Endothelial cell of umbilical vein (primary cell): ENCODE measurements around the gene GLYATL1B. TPM values are rescaled to one million over a fixed set of nuclear protein-coding genes. Genes with fewer than 3 reads are reported as not detected.
"Not testable (repeated sequence)": the region's sequence is repeated elsewhere in the genome, so short reads cannot be mapped to it uniquely, and the experiment has no call there.

Source experiments
- BruUV-seq: library from RNA; stranded (reverse); fragments of 400-500 nt; replicated peaks from 2 replicates; lab custom pipeline; 2021; lab: Mats Ljungman, UMichigan
- CTCF ChIA-PET: fragments of 300-600, 350-600 bp; sonication (Branson Sonifier 250); formaldehyde crosslinking; loops from one replicate; lab custom pipeline; 2021; ENCODE audit warnings: antibody characterized with exemption, inconsistent platforms; lab: Charles Lee
- POLR2A ChIA-PET: fragments of 300-600, 350-600 bp; sonication (Branson Sonifier 250); formaldehyde crosslinking; loops from one replicate; lab custom pipeline; 2021; ENCODE audit warnings: antibody characterized with exemption, inconsistent platforms; lab: Charles Lee
- DNase-seq: peaks from one replicate; pipeline ENCODE4 v3.0.0-alpha.2; 2011; ENCODE audit warnings: low read depth, low spot score
- FAIRE-seq: peaks from 2 replicates; lab custom pipeline; 2011; peaks lifted over from hg19 to GRCh38; lab: Jason Lieb, UNC
- H2AFZ ChIP-seq: 2 replicates; pipeline ENCODE4 v1.6.0; 2012; ENCODE audit warnings: low read depth, low read length, control low read depth, inconsistent platforms
- H3K27ac ChIP-seq: 2 replicates; pipeline ENCODE4 v1.5.1; 2011; ENCODE audit warnings: low read depth, mild to moderate bottlenecking, control low read depth, low read length, moderate library complexity; ENCODE audit not compliant: insufficient read depth
- H3K27me3 ChIP-seq, 2 experiments: 2 replicates each; pipeline versions ENCODE4 v1.6.0 to v1.6.1; 2011; ENCODE audit warnings: low read length in 2 of 2, mixed read lengths in 1 of 2; ENCODE audit not compliant: control insufficient read depth in 2 of 2, insufficient read depth in 2 of 2
- H3K36me3 ChIP-seq, 2 experiments: 2 replicates in 1 of 2; 3 replicates in 1 of 2; pipeline ENCODE4 v1.5.1; 2011; ENCODE audit warnings: low read length in 2 of 2, mild to moderate bottlenecking in 1 of 2, moderate library complexity in 1 of 2; ENCODE audit not compliant: control insufficient read depth in 2 of 2, insufficient read depth in 2 of 2; ENCODE audit errors: extremely low read depth in 1 of 2
- H3K4me1 ChIP-seq: 3 replicates; pipeline ENCODE4 v1.5.1; 2011; ENCODE audit warnings: mild to moderate bottlenecking, low read length; ENCODE audit not compliant: control insufficient read depth, insufficient read depth; ENCODE audit errors: extremely low read depth
- H3K4me2 ChIP-seq: 2 replicates; pipeline ENCODE4 v1.6.1; 2011; ENCODE audit warnings: low read length, control low read depth, mixed read lengths; ENCODE audit not compliant: insufficient read depth
- H3K4me3 ChIP-seq, 3 experiments: fragments of 200-600 bp in 1 of 3; sonication (generic), shearing (Covaris generic) in 1 of 3; replicated peaks in 1 of 3; 2 replicates each; pipeline ENCODE4 v1.5.1; 2011 to 2016; ENCODE audit warnings: control low read depth in 3 of 3, low read length in 3 of 3, mild to moderate bottlenecking in 2 of 3, inconsistent platforms in 1 of 3, low read depth in 1 of 3, moderate library complexity in 1 of 3; ENCODE audit not compliant: insufficient read depth in 1 of 3
- H3K79me2 ChIP-seq: 2 replicates; pipeline ENCODE4 v1.6.0; 2012; ENCODE audit warnings: low read length, inconsistent platforms; ENCODE audit not compliant: control insufficient read depth, insufficient read depth
- H3K9ac ChIP-seq: replicated peaks from 2 replicates; pipeline ENCODE3; 2011; ENCODE audit warnings: low read length, control low read depth; ENCODE audit not compliant: insufficient read depth; ENCODE audit errors: extremely low read depth
- H3K9me1 ChIP-seq: replicated peaks from 3 replicates; pipeline ENCODE4 v1.6.0; 2011; ENCODE audit warnings: mild to moderate bottlenecking, low read length; ENCODE audit not compliant: control insufficient read depth, insufficient read depth; ENCODE audit errors: extremely low read depth
- H3K9me3 ChIP-seq: replicated peaks from 2 replicates; pipeline ENCODE4 v1.5.1; 2012; ENCODE audit warnings: low read length, inconsistent platforms; ENCODE audit not compliant: control insufficient read depth, insufficient read depth
- H4K20me1 ChIP-seq: replicated peaks from 2 replicates; pipeline ENCODE3; 2011; ENCODE audit warnings: mild to moderate bottlenecking, low read length; ENCODE audit not compliant: control insufficient read depth, insufficient read depth; ENCODE audit errors: extremely low read depth
- JUN ChIP-seq: IDR thresholded peaks from 2 replicates; pipeline ENCODE4 v1.6.1; 2011; ENCODE audit warnings: borderline replicate concordance, low read depth; ENCODE audit not compliant: insufficient read length, insufficient read depth
- dilution Hi-C: fragments of 300-500 bp; cut with MboI; formaldehyde crosslinking; loops from one replicate; pipeline ENCODE4 v1.15.0; 2019; ENCODE audit warnings: low sequenced_read_pairs; ENCODE audit not compliant: extremely low pct_ligation_motif_present
- intact Hi-C: fragments of 100-400 bp; cut with micrococcal nuclease; formaldehyde crosslinking; loops from one replicate; pipeline ENCODE4 v1.10.0; 2022
- polyA plus RNA-seq, 4 experiments: library from polyadenylated mRNA; depleted of rRNA in 3 of 4; stranded (reverse) in 3 of 4; unstranded in 1 of 4; fragments of >200 nt; gene quantifications; 2 replicates each; pipeline versions ENCODE4 v1.2.1 to v1.2.3, GENCODE V29; 2011 to 2012; ENCODE audit warnings: missing spikeins in 1 of 4
- total RNA-seq: library from RNA; stranded (reverse); gene quantifications from 2 replicates; pipeline ENCODE4 v1.2.3, GENCODE V29; 2021
- TF ChIP-seq, protein P1 (sequence below), 2 donors: IDR thresholded peaks; 1 replicate in 1 of 2; 2 replicates in 1 of 2; pipeline ENCODE4 v1.5.1; 2011; ENCODE audit warnings: low read length in 2 of 2, mild to moderate bottlenecking in 2 of 2, moderate library complexity in 2 of 2, control low read depth in 1 of 2, inconsistent platforms in 1 of 2, low read depth in 1 of 2; ENCODE audit not compliant: insufficient read depth in 1 of 2; ENCODE audit errors: extremely low read depth in 1 of 2

Gene GLYATL1B
- total and polyA plus RNA-seq, 2 donors (not counting 3 experiments of a cell fraction or from before 2014, with no cell fraction given), result not detected

DNA sequence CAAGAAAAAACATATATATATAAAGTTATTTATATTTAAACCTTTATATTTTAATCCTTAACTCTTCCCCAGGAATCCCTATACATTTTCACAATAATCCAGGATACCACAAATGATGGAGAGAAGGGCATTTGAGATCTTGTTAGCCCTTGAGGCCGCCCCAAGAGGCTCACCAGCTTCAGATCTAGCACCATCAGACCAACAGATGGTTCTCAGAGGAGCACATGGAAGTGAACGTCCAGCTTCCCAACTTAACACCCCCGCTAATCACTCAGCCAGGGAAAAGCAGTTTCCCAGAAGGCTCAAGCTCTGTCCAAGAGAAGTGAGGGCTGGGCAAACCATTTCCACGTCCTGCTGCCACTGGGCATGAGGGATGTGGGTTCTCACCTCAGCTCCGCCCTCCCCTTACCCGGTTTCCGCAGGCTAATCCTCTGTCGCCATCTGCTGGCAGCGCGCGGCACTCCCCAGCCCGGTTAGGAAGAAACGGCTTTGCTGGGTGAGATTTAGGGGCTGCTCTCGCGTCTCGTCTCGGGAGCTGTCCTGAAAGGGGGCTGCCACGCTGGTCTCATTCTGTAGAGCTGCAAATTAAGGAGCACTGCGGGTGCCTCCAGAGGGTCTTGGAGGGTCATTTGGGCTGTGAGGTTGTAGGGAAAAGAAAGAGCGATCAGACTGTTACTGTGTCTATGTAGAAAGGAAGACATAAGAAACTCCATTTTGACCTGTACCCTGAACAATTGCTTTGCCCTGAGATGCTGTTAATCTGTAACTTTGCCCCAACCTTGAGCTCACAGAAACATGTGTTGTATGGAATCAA, 49.7 kb downstream of the GLYATL1B start:
- no peaks in the 10 kb centered on the region for H4K20me1 ChIP-seq
- BruUV-seq, result no TSS peak
- TF ChIP-seq, protein P1, sequence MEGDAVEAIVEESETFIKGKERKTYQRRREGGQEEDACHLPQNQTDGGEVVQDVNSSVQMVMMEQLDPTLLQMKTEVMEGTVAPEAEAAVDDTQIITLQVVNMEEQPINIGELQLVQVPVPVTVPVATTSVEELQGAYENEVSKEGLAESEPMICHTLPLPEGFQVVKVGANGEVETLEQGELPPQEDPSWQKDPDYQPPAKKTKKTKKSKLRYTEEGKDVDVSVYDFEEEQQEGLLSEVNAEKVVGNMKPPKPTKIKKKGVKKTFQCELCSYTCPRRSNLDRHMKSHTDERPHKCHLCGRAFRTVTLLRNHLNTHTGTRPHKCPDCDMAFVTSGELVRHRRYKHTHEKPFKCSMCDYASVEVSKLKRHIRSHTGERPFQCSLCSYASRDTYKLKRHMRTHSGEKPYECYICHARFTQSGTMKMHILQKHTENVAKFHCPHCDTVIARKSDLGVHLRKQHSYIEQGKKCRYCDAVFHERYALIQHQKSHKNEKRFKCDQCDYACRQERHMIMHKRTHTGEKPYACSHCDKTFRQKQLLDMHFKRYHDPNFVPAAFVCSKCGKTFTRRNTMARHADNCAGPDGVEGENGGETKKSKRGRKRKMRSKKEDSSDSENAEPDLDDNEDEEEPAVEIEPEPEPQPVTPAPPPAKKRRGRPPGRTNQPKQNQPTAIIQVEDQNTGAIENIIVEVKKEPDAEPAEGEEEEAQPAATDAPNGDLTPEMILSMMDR (IDR thresholded peaks at IDR 0.05; ENCODE audit: extremely low read depth in 1 of 2, insufficient read depth in 1 of 2, low read depth in 1 of 2, low read length in 2 of 2), result peak; percentile 98 to 99
- no peak for TF ChIP-seq JUN
- peak overlapping the region; percentile 20 for H3K9ac ChIP-seq
- intact Hi-C loops, result loop anchor here (1.0 kb wide), 4 partner anchors 39 to 482 kb away; no protein-coding TSS in a partner anchor
- peak overlapping the region; percentile 42 for H3K4me2 ChIP-seq
- no peaks in the 10 kb centered on the region for H3K79me2 ChIP-seq
- H3K27me3 ChIP-seq, result no peaks in the 10 kb centered on the region
- H3K9me3 ChIP-seq, result peaks cover 2% of the 10 kb centered on the region
- dilution Hi-C loops, result no loop called here
- DNase-seq (peak; percentile 82), FAIRE-seq (peak; percentile 78)
- H3K4me1 ChIP-seq, result no peaks in the 10 kb centered on the region
- H3K27ac ChIP-seq, result no peak overlapping the region
- H2AFZ ChIP-seq, result peak overlapping the region; percentile 91
- POLR2A ChIA-PET, result no interaction called here
- H3K4me3 ChIP-seq, result no peak overlapping the region
- CTCF ChIA-PET, result interaction anchor here (0.5 to 2.3 kb wide), 49 partner anchors 8 to 1568 kb away, joined by 3 to 59 read pairs (median 5); partner anchors contain the start of genes DTX4, FAM111B and OR9I1
- H3K36me3 ChIP-seq, result no peaks in the 10 kb centered on the region
- H3K9me1 ChIP-seq, result no peaks in the 10 kb centered on the region

DNA sequence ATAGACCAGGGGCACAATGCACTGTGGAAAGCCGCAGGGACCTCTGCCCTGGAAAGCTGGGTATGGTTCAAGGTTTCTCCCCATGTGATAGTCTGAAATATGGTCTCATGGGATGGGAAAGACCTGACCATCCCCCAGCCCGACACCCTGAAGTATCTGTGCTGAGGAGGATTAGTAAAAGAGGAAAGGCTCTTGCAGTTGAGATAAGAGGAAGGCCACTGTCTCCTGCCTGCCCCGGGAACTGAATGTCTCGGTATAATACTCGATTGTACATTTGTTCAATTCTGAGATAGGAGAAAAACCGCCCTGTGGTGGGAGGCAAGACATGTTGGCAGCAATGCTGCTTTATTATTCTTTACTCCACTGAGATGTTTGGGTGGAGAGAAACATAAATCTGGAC, 50.4 kb downstream of the GLYATL1B start:
- H2AFZ ChIP-seq, result peak overlapping the region; percentile 58
- FAIRE-seq, H3K27me3 ChIP-seq, H3K4me3 ChIP-seq, POLR2A ChIA-PET, H3K79me2 ChIP-seq, H3K9me3 ChIP-seq, H3K27ac ChIP-seq, H3K4me2 ChIP-seq, H3K9me1 ChIP-seq, H4K20me1 ChIP-seq, dilution Hi-C loops, BruUV-seq, H3K9ac ChIP-seq, H3K36me3 ChIP-seq, H3K4me1 ChIP-seq, DNase-seq: not testable (repeated sequence)
- intact Hi-C loops, result loop anchor here (1.0 kb wide), 4 partner anchors 39 to 482 kb away; no protein-coding TSS in a partner anchor
- CTCF ChIA-PET, result interaction anchor here (0.6 to 2.3 kb wide), 32 partner anchors 8 to 1011 kb away, joined by 3 to 59 read pairs (median 7); partner anchors contain the start of genes DTX4, FAM111B and OR9I1
